SK-N-SH treated with all-trans-retinoic acid at 6 μM for 48 hours (cell line): Measurements from ENCODE around the gene TRAPPC13.
"Not testable (repeated sequence)": the region's sequence is repeated elsewhere in the genome, so short reads cannot be mapped to it uniquely, and the experiment has no call there.

ENCODE experiments used
- ATAC-seq: fragments of 200-7000 bp; cut with Tn5 transposase; 3 replicates; pipeline ENCODE4 v1.9.1; 2020; ENCODE audit warnings: mild to moderate bottlenecking, moderate library complexity
- ARNTL ChIP-seq: fragments of 450-650 bp; formaldehyde crosslinking; IDR thresholded peaks from 2 replicates; pipeline ENCODE4 v1.5.0; 2020; ENCODE audit warnings: low read depth, mild to moderate bottlenecking, moderate library complexity, borderline replicate concordance
- BACH2 ChIP-seq: fragments of 250-450 bp; sonication (Bioruptor Pico); IDR thresholded peaks from 2 replicates; pipeline ENCODE4 v1.9.0; 2021; ENCODE audit warnings: mild to moderate bottlenecking, borderline replicate concordance
- CREB5 ChIP-seq: fragments of 250-450 bp; sonication (Bioruptor Pico); IDR thresholded peaks from 2 replicates; pipeline ENCODE4 v1.5.1; 2020; ENCODE audit warnings: low read depth, mild to moderate bottlenecking, moderate library complexity
- CSDC2 ChIP-seq: fragments of 250-450 bp; sonication (Bioruptor Pico); IDR thresholded peaks from 2 replicates; pipeline ENCODE4 v1.5.0; 2020; ENCODE audit warnings: mild to moderate bottlenecking, moderate library complexity
- ESRRG ChIP-seq: fragments of 250-450 bp; sonication (Bioruptor Pico); IDR thresholded peaks from 2 replicates; pipeline ENCODE4 v1.6.1; 2021; ENCODE audit warnings: mild to moderate bottlenecking
- GLIS3 ChIP-seq: fragments of 250-450 bp; sonication (Bioruptor Pico); IDR thresholded peaks from 2 replicates; pipeline ENCODE4 v1.5.0; 2020; ENCODE audit warnings: mild to moderate bottlenecking, moderate library complexity
- ISL1 ChIP-seq: fragments of 250-450 bp; sonication (Bioruptor Pico); IDR thresholded peaks from 2 replicates; pipeline ENCODE4 v2.1.2; 2022; ENCODE audit warnings: mild to moderate bottlenecking, moderate library complexity
- OSR1 ChIP-seq: fragments of 250-450 bp; sonication (Bioruptor Pico); IDR thresholded peaks from 2 replicates; pipeline ENCODE4 v1.8.0; 2022; ENCODE audit warnings: moderate library complexity, mild to moderate bottlenecking, inconsistent platforms
- PATZ1 ChIP-seq: fragments of 250-450 bp; sonication (Bioruptor Pico); IDR thresholded peaks from 2 replicates; pipeline ENCODE4 v1.8.0; 2020; ENCODE audit warnings: mild to moderate bottlenecking, moderate library complexity, borderline replicate concordance
- PPARA ChIP-seq: fragments of 250-450 bp; sonication (Bioruptor Pico); IDR thresholded peaks from 2 replicates; pipeline ENCODE4 v1.5.0; 2020; ENCODE audit warnings: mild to moderate bottlenecking, borderline replicate concordance
- RARB ChIP-seq: fragments of 250-450 bp; sonication (Bioruptor Pico); IDR thresholded peaks from 2 replicates; pipeline ENCODE4 v1.8.0; 2021; ENCODE audit warnings: mild to moderate bottlenecking, moderate library complexity
- SNAI2 ChIP-seq: fragments of 250-450 bp; sonication (Bioruptor Pico); IDR thresholded peaks from 2 replicates; pipeline ENCODE4 v1.5.0; 2020; ENCODE audit warnings: mild to moderate bottlenecking, moderate library complexity
- TCF4 ChIP-seq: fragments of 250-450 bp; sonication (Bioruptor Pico); IDR thresholded peaks from 2 replicates; pipeline ENCODE4 v1.8.0; 2021; ENCODE audit warnings: mild to moderate bottlenecking, moderate library complexity, borderline replicate concordance
- TOX ChIP-seq: fragments of 250-450 bp; sonication (Bioruptor Pico); IDR thresholded peaks from 2 replicates; pipeline ENCODE4 v1.8.0; 2021; ENCODE audit warnings: mild to moderate bottlenecking, moderate library complexity, borderline replicate concordance
- TSHZ2 ChIP-seq: fragments of 250-450 bp; sonication (Bioruptor Pico); IDR thresholded peaks from 2 replicates; pipeline ENCODE4 v1.5.0; 2020; ENCODE audit warnings: mild to moderate bottlenecking, moderate library complexity
- ZC3H10 ChIP-seq: fragments of 250-450 bp; sonication (Bioruptor Pico); IDR thresholded peaks from 2 replicates; pipeline ENCODE4 v1.5.1; 2021; ENCODE audit warnings: mild to moderate bottlenecking, moderate library complexity
- ZFP3 ChIP-seq: fragments of 250-450 bp; sonication (Bioruptor Pico); IDR thresholded peaks from 2 replicates; pipeline ENCODE4 v1.5.0; 2020; ENCODE audit warnings: mild to moderate bottlenecking, moderate library complexity
- ZFP30 ChIP-seq: fragments of 450-650 bp; formaldehyde crosslinking; IDR thresholded peaks from 2 replicates; pipeline ENCODE4 v1.5.0; 2022; ENCODE audit warnings: mild to moderate bottlenecking, moderate library complexity
- ZNF565 ChIP-seq: fragments of 450-650 bp; formaldehyde crosslinking; conservative IDR thresholded peaks from 2 replicates; pipeline ENCODE4 v1.5.0; 2020; ENCODE audit warnings: low read depth, mild to moderate bottlenecking, moderate library complexity
- ZNF70 ChIP-seq: fragments of 450-650 bp; formaldehyde crosslinking; IDR thresholded peaks from 2 replicates; pipeline ENCODE4 v1.5.0; 2020; ENCODE audit warnings: mild to moderate bottlenecking, moderate library complexity
- ZNF8 ChIP-seq: fragments of 450-650 bp; formaldehyde crosslinking; IDR thresholded peaks from 2 replicates; pipeline ENCODE4 v1.5.0; 2020; ENCODE audit warnings: mild to moderate bottlenecking, moderate library complexity
- TF ChIP-seq, protein P1 (sequence below): fragments of 250-450 bp; sonication (Bioruptor Pico); IDR thresholded peaks from 2 replicates; pipeline ENCODE4 v1.5.1; 2021; ENCODE audit warnings: mild to moderate bottlenecking, moderate library complexity

TRAPPC13 gene

DNA sequence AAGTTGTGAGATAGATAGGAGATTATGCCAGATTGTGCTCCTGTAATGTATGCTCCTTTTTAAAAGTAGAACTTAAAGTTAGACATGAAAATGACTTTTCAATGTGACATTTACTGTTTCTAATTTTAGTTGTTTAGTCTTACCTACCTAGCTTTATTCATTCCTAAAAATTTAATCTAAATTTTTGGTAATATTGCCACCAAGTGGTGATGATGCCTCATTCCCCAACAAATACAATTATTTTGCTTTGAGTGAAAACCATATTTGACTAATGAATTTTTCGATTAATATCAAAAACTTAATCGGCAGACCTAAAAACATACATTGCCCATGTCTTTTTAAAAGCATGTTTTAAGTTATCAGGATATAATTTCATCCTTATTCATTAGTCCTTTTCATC lies 36.1 kb upstream of the TRAPPC13 start:
- no peak for ATAC-seq

DNA sequence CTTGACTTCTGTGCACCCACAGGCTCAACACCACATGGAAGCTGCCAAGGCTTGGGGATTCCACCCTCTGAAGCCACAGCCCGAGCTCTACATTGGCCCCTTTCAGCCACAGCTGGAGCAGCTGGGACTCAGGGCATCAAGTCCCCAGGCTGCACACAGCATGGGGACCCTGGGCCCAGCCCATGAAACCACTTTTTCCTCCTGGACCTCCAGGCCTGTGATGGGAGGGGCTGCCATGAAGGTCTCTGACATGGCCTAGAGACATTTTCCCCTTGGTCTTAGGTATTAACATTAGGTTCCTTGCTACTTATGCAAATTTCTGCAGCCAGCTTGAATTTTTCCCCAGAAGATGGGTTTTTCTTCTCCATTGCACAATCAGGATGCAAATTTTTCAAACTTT lies 23.1 kb upstream of the TRAPPC13 start:
- not testable (repeated sequence) for ATAC-seq

More for the DNA sequence above, 36.1 kb upstream of the TRAPPC13 start:
- TF ChIP-seq RARB (no peak), TOX (CRISPR knock-in tag) (no peak), ZNF565 (CRISPR knock-in tag) (no peak), ZC3H10 (CRISPR knock-in tag) (no peak), ZNF70 (CRISPR knock-in tag) (no peak), PPARA (no peak), SNAI2 (CRISPR knock-in tag) (no peak), TCF4 (no peak), OSR1 (CRISPR knock-in tag) (no peak), ISL1 (CRISPR knock-in tag) (no peak), ZNF8 (no peak), GLIS3 (CRISPR knock-in tag) (no peak), BACH2 (CRISPR knock-in tag) (no peak), CSDC2 (CRISPR knock-in tag) (no peak), CREB5 (CRISPR knock-in tag) (no peak), PATZ1 (CRISPR knock-in tag) (no peak), ZFP30 (no peak), ARNTL (no peak)
- TF ChIP-seq, protein P1, sequence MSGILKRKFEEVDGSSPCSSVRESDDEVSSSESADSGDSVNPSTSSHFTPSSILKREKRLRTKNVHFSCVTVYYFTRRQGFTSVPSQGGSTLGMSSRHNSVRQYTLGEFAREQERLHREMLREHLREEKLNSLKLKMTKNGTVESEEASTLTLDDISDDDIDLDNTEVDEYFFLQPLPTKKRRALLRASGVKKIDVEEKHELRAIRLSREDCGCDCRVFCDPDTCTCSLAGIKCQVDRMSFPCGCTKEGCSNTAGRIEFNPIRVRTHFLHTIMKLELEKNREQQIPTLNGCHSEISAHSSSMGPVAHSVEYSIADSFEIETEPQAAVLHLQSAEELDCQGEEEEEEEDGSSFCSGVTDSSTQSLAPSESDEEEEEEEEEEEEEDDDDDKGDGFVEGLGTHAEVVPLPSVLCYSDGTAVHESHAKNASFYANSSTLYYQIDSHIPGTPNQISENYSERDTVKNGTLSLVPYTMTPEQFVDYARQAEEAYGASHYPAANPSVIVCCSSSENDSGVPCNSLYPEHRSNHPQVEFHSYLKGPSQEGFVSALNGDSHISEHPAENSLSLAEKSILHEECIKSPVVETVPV (CRISPR knock-in tag): no peak

GRCh38 chr5:65611524-65611923 lies 13.3 kb upstream of the TRAPPC13 start:
- ATAC-seq: no peak
- TF ChIP-seq ZFP3 (CRISPR knock-in tag): no peak
- TF ChIP-seq ZC3H10 (CRISPR knock-in tag): no peak

GRCh38 chr5:65612298-65612907 lies 12.4 kb upstream of the TRAPPC13 start:
- TF ChIP-seq ZC3H10 (CRISPR knock-in tag) (no peak), ZNF70 (CRISPR knock-in tag) (no peak), ISL1 (CRISPR knock-in tag) (no peak), GLIS3 (CRISPR knock-in tag) (no peak), TSHZ2 (no peak), ARNTL (no peak), ESRRG (CRISPR knock-in tag) (no peak), BACH2 (CRISPR knock-in tag) (no peak), SNAI2 (CRISPR knock-in tag) (no peak), OSR1 (CRISPR knock-in tag) (no peak), CSDC2 (CRISPR knock-in tag) (no peak), RARB (no peak), ZFP30 (no peak), TOX (CRISPR knock-in tag) (no peak), PPARA (no peak), ZNF8 (no peak), PATZ1 (CRISPR knock-in tag) (no peak)
- TF ChIP-seq, protein P1 (CRISPR knock-in tag): no peak
- no peak for ATAC-seq
